PC-9 (cell line): ENCODE results near the gene PHF21A. TPM values are rescaled to one million over a fixed set of nuclear protein-coding genes. Genes with fewer than 3 reads are reported as not detected.
A peak's percentile ranks its signal among the peaks of the same experiment; 100 is the strongest.

Source experiments
- BruUV-seq: library from RNA; stranded (reverse); fragments of 400-500 nt; replicated peaks from 2 replicates; lab custom pipeline; 2021; lab: Mats Ljungman, UMichigan
- CTCF ChIA-PET: fragments of 300-600 bp; sonication (Branson Sonifier 250); formaldehyde crosslinking; loops from one replicate; lab custom pipeline; 2022; ENCODE audit warnings: antibody characterized with exemption; lab: Charles Lee
- POLR2A ChIA-PET: fragments of 300-600 bp; sonication (Branson Sonifier 250); formaldehyde crosslinking; loops from one replicate; lab custom pipeline; 2022; ENCODE audit warnings: antibody characterized with exemption; ENCODE audit not compliant: unreplicated experiment; lab: Charles Lee
- DNase-seq, 2 experiments: peaks; one replicate each; pipeline versions ENCODE4 v3.0.0 to v3.0.0-alpha.2; 2015 to 2022; ENCODE audit warnings: mixed read lengths in 1 of 2
- H2AFZ ChIP-seq: fragments of 200-600 bp; sonication (generic); 2 replicates; pipeline ENCODE4 v1.8.1; 2017; ENCODE audit warnings: antibody characterized with exemption
- H3F3A ChIP-seq: fragments of 200-600 bp; sonication (generic); 2 replicates; pipeline ENCODE4 v1.8.1; 2017; ENCODE audit warnings: antibody characterized with exemption, mild to moderate bottlenecking, low read depth; ENCODE audit not compliant: insufficient read depth
- H3K27ac ChIP-seq: fragments of 200-600 bp; sonication (generic); 2 replicates; pipeline ENCODE4 v1.6.1; 2016; ENCODE audit warnings: mixed run types
- H3K27me3 ChIP-seq: fragments of 200-600 bp; sonication (generic); 2 replicates; pipeline ENCODE4 v1.6.1; 2016; ENCODE audit warnings: low read depth, mixed run types; ENCODE audit not compliant: insufficient read depth
- H3K36me3 ChIP-seq: fragments of 200-600 bp; sonication (generic); 2 replicates; pipeline ENCODE4 v1.6.1; 2016; ENCODE audit warnings: low read depth, mixed run types
- H3K4me1 ChIP-seq: fragments of 200-600 bp; sonication (generic); replicated peaks from 2 replicates; pipeline ENCODE4 v1.6.1; 2016; ENCODE audit warnings: mixed run types; ENCODE audit not compliant: insufficient read depth
- H3K4me2 ChIP-seq: fragments of 200-600 bp; sonication (generic); 2 replicates; pipeline ENCODE4 v1.6.1; 2017; ENCODE audit warnings: mixed run types
- H3K4me3 ChIP-seq: fragments of 200-600 bp; sonication (generic); 2 replicates; pipeline ENCODE4 v1.6.1; 2016; ENCODE audit warnings: mixed run types
- H3K79me2 ChIP-seq: fragments of 200-600 bp; sonication (generic); 2 replicates; pipeline ENCODE4 v1.6.1; 2017; ENCODE audit warnings: low read depth, mixed run types
- H3K9me2 ChIP-seq: fragments of 200-600 bp; sonication (generic); 2 replicates; pipeline ENCODE4 v1.8.1; 2017; ENCODE audit warnings: mild to moderate bottlenecking; ENCODE audit not compliant: insufficient read depth
- H3K9me3 ChIP-seq: fragments of 200-600 bp; sonication (generic); 2 replicates; pipeline ENCODE4 v1.8.1; 2016; ENCODE audit warnings: low read depth; ENCODE audit not compliant: insufficient read depth
- H4K20me1 ChIP-seq: fragments of 200-600 bp; sonication (generic); 2 replicates; pipeline ENCODE4 v1.8.1; 2017; ENCODE audit not compliant: insufficient read depth
- CTCF ChIP-seq: fragments of 200-600 bp; sonication (generic); conservative IDR thresholded peaks from 2 replicates; pipeline ENCODE4 v1.6.1; 2017; ENCODE audit warnings: mixed run types, antibody characterized with exemption, mild to moderate bottlenecking, moderate library complexity
- EZH2 ChIP-seq: fragments of 200-600 bp; sonication (generic); IDR thresholded peaks from 2 replicates; pipeline ENCODE4 v1.8.0; 2017; ENCODE audit warnings: antibody characterized with exemption, low read depth
- intact Hi-C: fragments of 100-400 bp; cut with micrococcal nuclease; formaldehyde crosslinking; loops from one replicate; pipeline ENCODE4 v1.10.0; 2022; ENCODE audit not compliant: unreplicated experiment
- total RNA-seq: library from RNA; stranded (reverse); gene quantifications from 2 replicates; pipeline ENCODE4 v1.2.3, GENCODE V29; 2021

PHF21A gene
- total RNA-seq, 1 experiment from 2014 or later: 54.3 TPM

- BruUV-seq: no TSS peak
- no peaks in the 10 kb centered on the region for H3K36me3 ChIP-seq
- no peaks in the 10 kb centered on the region for H3K4me1 ChIP-seq
- H2AFZ ChIP-seq: no peak within 1 kb of the TSS
- peaks cover 12% of the 10 kb centered on the region; the same call in 1 of the 2 replicates for H4K20me1 ChIP-seq
- DNase-seq: peak in 1 of 2 experiments; percentile 60
- CTCF ChIA-PET: no interaction called here
- H3K4me3 ChIP-seq: peak within 1 kb of the TSS; percentile 53; the same call in 1 of the 2 replicates
- H3K9me3 ChIP-seq: no peaks in the 10 kb centered on the region
- TF ChIP-seq EZH2 (no peak), CTCF (no peak)
- H3F3A ChIP-seq: no peaks in the 10 kb centered on the region
- POLR2A ChIA-PET: no interaction called here
- H3K79me2 ChIP-seq: no peaks in the 10 kb centered on the region
- no peak within 1 kb of the TSS for H3K27ac ChIP-seq
- intact Hi-C loops: no loop called here
- H3K4me2 ChIP-seq: peak within 1 kb of the TSS; percentile 69
- H3K9me2 ChIP-seq: no peaks in the 10 kb centered on the region
- H3K27me3 ChIP-seq: no peaks in the 10 kb centered on the region; the same call in 1 of the 2 replicates
Measured at GRCh38 chr11:45885274-45885920, 235.9 kb downstream of the PHF21A start, which contains the start of gene MAPK8IP1. Gene MAPK8IP1 (plus strand): TSS chr11:45885651. CDS start chr11:45885821, 170 bp downstream.

GRCh38 chr11:45884596-45885185, 236.6 kb downstream of the PHF21A start:
- no peak for DNase-seq
- intact Hi-C loops: no loop called here
- H3K9me3 ChIP-seq: no peaks in the 10 kb centered on the region
- H3K4me2 ChIP-seq: peak overlapping the region; percentile 69; the same call in 1 of the 2 replicates
- H3K36me3 ChIP-seq: no peaks in the 10 kb centered on the region
- H3K27me3 ChIP-seq: no peaks in the 10 kb centered on the region; the same call in 1 of the 2 replicates
- H3K27ac ChIP-seq: no peak overlapping the region
- H3K79me2 ChIP-seq: no peaks in the 10 kb centered on the region
- no peaks in the 10 kb centered on the region for H3F3A ChIP-seq
- H3K9me2 ChIP-seq: no peaks in the 10 kb centered on the region
- H3K4me1 ChIP-seq: peaks cover 7% of the 10 kb centered on the region; the same call in 1 of the 2 replicates
- ChIA-PET POLR2A (no interaction called here), CTCF (no interaction called here)
- H2AFZ ChIP-seq: no peak overlapping the region
- no TSS peak for BruUV-seq
- no peak overlapping the region for H3K4me3 ChIP-seq
- peaks cover 17% of the 10 kb centered on the region; the same call in 1 of the 2 replicates for H4K20me1 ChIP-seq
- TF ChIP-seq CTCF (no peak), EZH2 (no peak)

Other genes with a start within 250 kb of the PHF21A start
- 13.6 and 18.8 TPM in 2 replicates for gene MAPK8IP1, start 235.8 kb downstream of the PHF21A start, total RNA-seq
- 2.2 and 4.2 TPM in 2 replicates for gene FREY1, start 214.2 kb downstream of the PHF21A start, total RNA-seq
- 35.8 and 48.6 TPM in 2 replicates for gene PEX16, start 203.6 kb downstream of the PHF21A start, total RNA-seq
- gene LARGE2, start 198.8 kb downstream of the PHF21A start, total RNA-seq: 1.4 and 2.6 TPM in 2 replicates
- 1.3 and 3.1 TPM in 2 replicates for gene CREB3L1, start 156.2 kb upstream of the PHF21A start, total RNA-seq
- gene DGKZ, start 226.0 kb upstream of the PHF21A start, total RNA-seq: 49.3 and 67.5 TPM in 2 replicates